GM23338 (cell line): Measurements from ENCODE around the gene BIN1.

Experiments used
- CTCF ChIP-seq, 2 experiments: fragments of 200-600 bp in 1 of 2; sonication (generic) in 1 of 2; conservative IDR thresholded peaks; 2 replicates each; pipeline versions ENCODE4 v1.5.1 to v1.6.1; 2016 to 2017; ENCODE audit warnings: antibody characterized with exemption in 2 of 2, low read depth in 2 of 2, mild to moderate bottlenecking in 2 of 2, moderate library complexity in 1 of 2
- EZH2 ChIP-seq: fragments of 200-600 bp; sonication (generic); IDR thresholded peaks from one replicate; pipeline ENCODE4 v1.8.0; 2017; ENCODE audit warnings: antibody characterized with exemption, mild to moderate bottlenecking, low read depth; ENCODE audit not compliant: unreplicated experiment
- JUNB ChIP-seq: IDR thresholded peaks from one replicate; pipeline ENCODE4 v1.6.1; 2016; ENCODE audit warnings: antibody characterized with exemption; ENCODE audit not compliant: unreplicated experiment
- POLR2AphosphoS5 ChIP-seq: IDR thresholded peaks from 2 replicates; pipeline ENCODE4 v1.6.1; 2016; ENCODE audit warnings: antibody characterized with exemption, low read depth
- REST ChIP-seq: IDR thresholded peaks from one replicate; pipeline ENCODE4 v1.6.1; 2018; ENCODE audit warnings: antibody characterized with exemption; ENCODE audit not compliant: unreplicated experiment

GRCh38 chr2:127086990-127087790 lies 19.8 kb downstream of the BIN1 start:
- TF ChIP-seq REST (no peak), CTCF (conservative IDR thresholded peaks at IDR 0.05; ENCODE audit: low read depth in 2 of 2) (no peak), EZH2 (no peak), JUNB (no peak), POLR2AphosphoS5 (no peak)
